Uterus (tissue), 2 donors: ENCODE data around the gene KCNJ16.

Experiments used
- POLR2A ChIP-seq, 2 donors: fragments of 450-650 bp; IDR thresholded peaks; one replicate each; pipeline ENCODE4 v1.6.1; 2016; ENCODE audit warnings: antibody characterized with exemption in 2 of 2, mild to moderate bottlenecking in 1 of 2, moderate library complexity in 1 of 2
- TF ChIP-seq, protein P1 (sequence below), 4 experiments: fragments of 200-600 bp in 2 of 4; fragments of 450-650 bp in 2 of 4; sonication (generic) in 2 of 4; IDR thresholded peaks; one replicate each; pipeline ENCODE4 v1.5.1; 2016 to 2019; ENCODE audit warnings: antibody characterized with exemption in 4 of 4, mild to moderate bottlenecking in 2 of 4, moderate library complexity in 1 of 4

DNA sequence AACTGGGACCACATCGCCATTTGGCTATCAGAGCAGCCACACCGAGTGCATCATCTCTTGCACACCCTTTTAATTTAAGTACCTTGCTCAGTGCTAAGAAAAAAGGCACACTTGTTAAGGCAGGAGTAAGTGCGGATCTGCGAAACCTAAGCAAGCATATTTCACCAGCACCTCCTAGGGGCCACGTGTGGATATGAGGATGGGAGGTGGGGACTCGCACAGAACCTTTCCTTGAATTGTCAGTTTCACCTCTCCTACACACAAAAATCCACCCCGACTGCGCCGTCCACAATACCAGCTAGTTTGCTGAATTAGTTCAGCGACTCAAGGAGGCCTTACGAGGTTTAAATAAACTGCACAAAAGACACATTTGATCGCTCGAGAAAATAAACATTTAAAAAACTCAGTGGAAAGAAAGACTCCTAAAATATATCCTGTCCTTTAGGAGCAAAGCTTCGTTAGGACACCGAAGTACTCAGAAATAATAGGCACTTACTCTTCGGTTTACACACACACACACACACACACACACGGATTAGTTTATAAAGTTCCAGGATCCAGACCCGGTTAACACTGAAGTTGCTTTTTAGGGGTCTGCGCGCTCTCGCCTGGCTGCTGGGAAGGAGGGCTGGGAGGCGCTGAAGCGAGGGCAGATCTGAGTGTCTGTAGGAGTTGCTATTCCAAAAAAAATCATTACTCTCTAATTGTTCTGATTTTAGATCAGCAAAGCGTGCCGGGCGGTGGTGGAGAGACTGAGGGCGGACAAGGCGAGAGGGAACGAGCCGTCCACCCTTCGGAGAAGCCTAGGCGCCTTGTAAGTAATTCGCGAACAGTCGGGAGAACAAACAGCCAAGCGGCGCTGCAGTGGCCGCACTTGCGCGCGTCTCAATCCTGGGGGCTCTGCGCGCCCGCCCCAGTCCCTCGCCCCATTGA, 93.3 kb downstream of the KCNJ16 start:
- TF ChIP-seq, protein P1, sequence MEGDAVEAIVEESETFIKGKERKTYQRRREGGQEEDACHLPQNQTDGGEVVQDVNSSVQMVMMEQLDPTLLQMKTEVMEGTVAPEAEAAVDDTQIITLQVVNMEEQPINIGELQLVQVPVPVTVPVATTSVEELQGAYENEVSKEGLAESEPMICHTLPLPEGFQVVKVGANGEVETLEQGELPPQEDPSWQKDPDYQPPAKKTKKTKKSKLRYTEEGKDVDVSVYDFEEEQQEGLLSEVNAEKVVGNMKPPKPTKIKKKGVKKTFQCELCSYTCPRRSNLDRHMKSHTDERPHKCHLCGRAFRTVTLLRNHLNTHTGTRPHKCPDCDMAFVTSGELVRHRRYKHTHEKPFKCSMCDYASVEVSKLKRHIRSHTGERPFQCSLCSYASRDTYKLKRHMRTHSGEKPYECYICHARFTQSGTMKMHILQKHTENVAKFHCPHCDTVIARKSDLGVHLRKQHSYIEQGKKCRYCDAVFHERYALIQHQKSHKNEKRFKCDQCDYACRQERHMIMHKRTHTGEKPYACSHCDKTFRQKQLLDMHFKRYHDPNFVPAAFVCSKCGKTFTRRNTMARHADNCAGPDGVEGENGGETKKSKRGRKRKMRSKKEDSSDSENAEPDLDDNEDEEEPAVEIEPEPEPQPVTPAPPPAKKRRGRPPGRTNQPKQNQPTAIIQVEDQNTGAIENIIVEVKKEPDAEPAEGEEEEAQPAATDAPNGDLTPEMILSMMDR (IDR thresholded peaks at IDR 0.05), result peak; percentile 15 to 45 (median 34)
- no peak for TF ChIP-seq POLR2A (IDR thresholded peaks at IDR 0.05)
